ENCODE data around the gene VGLL4.
"Not testable (repeated sequence)": the region's sequence is repeated elsewhere in the genome, so short reads cannot be mapped to it uniquely, and the experiment has no call there.

Gene VGLL4

DNA sequence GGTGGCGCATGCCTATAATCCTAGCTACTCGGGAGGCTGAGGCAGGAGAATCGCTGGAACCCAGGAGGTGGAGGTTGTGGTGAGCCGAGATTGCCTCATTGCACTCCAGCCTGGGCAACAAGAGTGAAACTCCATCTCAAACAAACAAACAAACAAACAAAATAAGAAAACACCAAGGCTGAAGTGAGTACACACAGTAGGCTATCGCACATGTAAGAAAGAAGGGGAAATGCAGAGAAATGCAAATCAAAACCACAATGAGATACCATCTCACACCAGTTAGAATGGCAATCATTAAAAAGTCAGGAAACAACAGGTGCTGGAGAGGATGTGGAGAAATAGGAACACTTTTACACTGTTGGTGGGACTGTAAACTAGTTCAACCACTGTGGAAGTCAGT lies 48.7 kb downstream of the VGLL4 start:
- not testable (repeated sequence) for H3K4me3 ChIP-seq (ENCODE audit: low read depth, low read length); H3K27me3 ChIP-seq (ENCODE audit: insufficient read depth, low read length); H4K12ac ChIP-seq (ENCODE audit: low read depth, low read length); H4K91ac ChIP-seq (ENCODE audit: low read depth, low read length); H3K4ac ChIP-seq (ENCODE audit: low read depth, low read length); H3K36me3 ChIP-seq (ENCODE audit: control insufficient read depth in 1 of 2, insufficient read depth in 2 of 2, low read length in 2 of 2); H4K8ac ChIP-seq (ENCODE audit: low read depth, low read length); H2AK5ac ChIP-seq (ENCODE audit: low read length); H3K14ac ChIP-seq (ENCODE audit: low read length); H2BK12ac ChIP-seq (ENCODE audit: low read length); H2AFZ ChIP-seq (ENCODE audit: insufficient read depth, low read length, poor library complexity); H3K27ac ChIP-seq (ENCODE audit: low read depth, low read length); H3K18ac ChIP-seq (ENCODE audit: low read length); H3K4me2 ChIP-seq (ENCODE audit: low read length); H3K23ac ChIP-seq (ENCODE audit: low read length); H3K9me3 ChIP-seq (ENCODE audit: insufficient read depth, low read depth, low read length); H3K79me2 ChIP-seq (ENCODE audit: control insufficient read depth, insufficient read depth, low read length, poor library complexity); DNase-seq; H3K9ac ChIP-seq (ENCODE audit: low read length); H2BK120ac ChIP-seq (ENCODE audit: insufficient read depth, low read length, poor library complexity); H2BK5ac ChIP-seq (ENCODE audit: low read depth, low read length, poor library complexity)
- Histone ChIP-seq H3K4me1 (ENCODE audit: control insufficient read depth in 1 of 2, insufficient read depth in 2 of 2, low read length in 2 of 2) (peaks cover 17 to 28% of the 10 kb centered on the region in 2 experiments), H3K79me1 (ENCODE audit: low read length) (peaks cover 17% of the 10 kb centered on the region)
- WGBS (ENCODE audit: extremely low coverage, insufficient coverage, insufficient read length) = no CpG with 5 or more reads among the region's 5 CpGs

DNA sequence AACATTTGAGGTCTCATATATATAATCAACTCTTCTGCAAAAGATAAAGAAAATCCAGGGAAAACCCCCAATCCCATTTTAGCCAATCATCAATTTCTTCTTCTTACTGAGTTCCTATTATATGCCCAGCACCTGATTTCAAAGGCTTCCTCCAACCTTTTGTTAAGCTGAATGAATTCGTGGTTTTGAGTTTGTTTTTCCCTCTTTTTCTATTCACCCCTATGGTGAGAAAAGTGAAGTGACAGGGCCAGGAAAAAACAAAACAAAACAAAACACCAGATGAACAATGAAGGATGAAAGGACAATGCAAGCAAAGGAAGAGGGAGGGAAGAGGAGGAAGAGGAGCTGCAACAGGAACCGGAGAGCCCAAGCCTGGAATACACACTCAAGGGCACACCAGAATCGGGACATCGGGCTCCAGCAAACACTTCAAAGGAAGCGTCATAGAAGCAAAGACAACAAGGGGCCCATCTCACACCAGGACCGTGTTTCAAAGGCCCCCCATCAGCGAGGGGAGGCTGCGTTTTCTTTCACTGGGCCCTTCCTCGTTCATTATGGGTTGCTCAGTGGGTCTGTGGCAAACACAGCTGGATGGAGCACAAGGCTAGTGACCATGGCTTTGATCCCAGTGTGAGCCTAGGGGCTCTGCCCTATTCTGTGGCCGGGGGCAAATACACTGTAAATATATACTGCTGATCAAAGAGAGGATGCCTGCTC lies 50.2 kb downstream of the VGLL4 start:
- Histone ChIP-seq H3K4ac (ENCODE audit: low read depth, low read length) (peak overlapping the region; percentile 93), H4K91ac (ENCODE audit: low read depth, low read length) (peak overlapping the region; percentile 39), H4K12ac (ENCODE audit: low read depth, low read length) (no peak overlapping the region), H2AFZ (ENCODE audit: insufficient read depth, low read length, poor library complexity) (no peak overlapping the region), H3K14ac (ENCODE audit: low read length) (peak overlapping the region; percentile 62), H2AK5ac (ENCODE audit: low read length) (peak overlapping the region; percentile 83), H4K8ac (ENCODE audit: low read depth, low read length) (peak overlapping the region; percentile 74), H2BK5ac (ENCODE audit: low read depth, low read length, poor library complexity) (no peak overlapping the region), H2BK12ac (ENCODE audit: low read length) (peak overlapping the region; percentile 52), H3K23ac (ENCODE audit: low read length) (no peak overlapping the region), H3K27ac (ENCODE audit: low read depth, low read length) (no peak overlapping the region), H3K4me1 (ENCODE audit: control insufficient read depth in 1 of 2, insufficient read depth in 2 of 2, low read length in 2 of 2) (peaks cover 27 to 38% of the 10 kb centered on the region in 2 experiments), H2BK120ac (ENCODE audit: insufficient read depth, low read length, poor library complexity) (no peak overlapping the region), H3K36me3 (ENCODE audit: control insufficient read depth in 1 of 2, insufficient read depth in 2 of 2, low read length in 2 of 2) (peaks cover 2 to 5% of the 10 kb centered on the region in 2 experiments), H3K4me3 (ENCODE audit: low read depth, low read length) (no peak overlapping the region), H3K9ac (ENCODE audit: low read length) (no peak overlapping the region), H3K18ac (ENCODE audit: low read length) (peak overlapping the region; percentile 66), H3K79me2 (ENCODE audit: control insufficient read depth, insufficient read depth, low read length, poor library complexity) (peaks cover 14% of the 10 kb centered on the region), H3K9me3 (ENCODE audit: insufficient read depth, low read depth, low read length) (peaks cover 1% of the 10 kb centered on the region), H3K4me2 (ENCODE audit: low read length) (no peak overlapping the region), H3K79me1 (ENCODE audit: low read length) (peaks cover 19% of the 10 kb centered on the region), H3K27me3 (ENCODE audit: insufficient read depth, low read length) (no peaks in the 10 kb centered on the region)
- no CpG with 5 or more reads among the region's 10 CpGs for WGBS (ENCODE audit: extremely low coverage, insufficient coverage, insufficient read length)
- DNase-seq = no peak

- Histone ChIP-seq H3K27ac (ENCODE audit: low read depth, low read length) (peak overlapping the region; percentile 78), H3K9me3 (ENCODE audit: insufficient read depth, low read depth, low read length) (no peaks in the 10 kb centered on the region), H2BK120ac (ENCODE audit: insufficient read depth, low read length, poor library complexity) (peak overlapping the region; percentile 68), H3K4ac (ENCODE audit: low read depth, low read length) (peak overlapping the region; percentile 84), H3K9ac (ENCODE audit: low read length) (no peak overlapping the region), H3K18ac (ENCODE audit: low read length) (peak overlapping the region; percentile 88), H4K12ac (ENCODE audit: low read depth, low read length) (no peak overlapping the region), H4K91ac (ENCODE audit: low read depth, low read length) (peak overlapping the region; percentile 74), H3K4me3 (ENCODE audit: low read depth, low read length) (no peak overlapping the region), H2AFZ (ENCODE audit: insufficient read depth, low read length, poor library complexity) (peak overlapping the region; percentile 75), H3K36me3 (ENCODE audit: control insufficient read depth in 1 of 2, insufficient read depth in 2 of 2, low read length in 2 of 2) (peaks cover 6 to 10% of the 10 kb centered on the region in 2 experiments), H2AK5ac (ENCODE audit: low read length) (peak overlapping the region; percentile 23), H2BK5ac (ENCODE audit: low read depth, low read length, poor library complexity) (peak overlapping the region; percentile 80), H3K79me2 (ENCODE audit: control insufficient read depth, insufficient read depth, low read length, poor library complexity) (peaks cover 18% of the 10 kb centered on the region), H3K79me1 (ENCODE audit: low read length) (peaks cover 20% of the 10 kb centered on the region), H3K4me1 (ENCODE audit: control insufficient read depth in 1 of 2, insufficient read depth in 2 of 2, low read length in 2 of 2) (peaks cover 27 to 43% of the 10 kb centered on the region in 2 experiments), H3K4me2 (ENCODE audit: low read length) (no peak overlapping the region), H2BK12ac (ENCODE audit: low read length) (peak overlapping the region; percentile 93), H4K8ac (ENCODE audit: low read depth, low read length) (peak overlapping the region; percentile 49), H3K27me3 (ENCODE audit: insufficient read depth, low read length) (no peaks in the 10 kb centered on the region), H3K14ac (ENCODE audit: low read length) (peak overlapping the region; percentile 75), H3K23ac (ENCODE audit: low read length) (no peak overlapping the region)
- WGBS (ENCODE audit: extremely low coverage, insufficient coverage, insufficient read length) = no CpG with 5 or more reads among the region's 14 CpGs
- DNase-seq = no peak
Measured at GRCh38 chr3:11592445-11593298, 51.0 kb downstream of the VGLL4 start.

DNA sequence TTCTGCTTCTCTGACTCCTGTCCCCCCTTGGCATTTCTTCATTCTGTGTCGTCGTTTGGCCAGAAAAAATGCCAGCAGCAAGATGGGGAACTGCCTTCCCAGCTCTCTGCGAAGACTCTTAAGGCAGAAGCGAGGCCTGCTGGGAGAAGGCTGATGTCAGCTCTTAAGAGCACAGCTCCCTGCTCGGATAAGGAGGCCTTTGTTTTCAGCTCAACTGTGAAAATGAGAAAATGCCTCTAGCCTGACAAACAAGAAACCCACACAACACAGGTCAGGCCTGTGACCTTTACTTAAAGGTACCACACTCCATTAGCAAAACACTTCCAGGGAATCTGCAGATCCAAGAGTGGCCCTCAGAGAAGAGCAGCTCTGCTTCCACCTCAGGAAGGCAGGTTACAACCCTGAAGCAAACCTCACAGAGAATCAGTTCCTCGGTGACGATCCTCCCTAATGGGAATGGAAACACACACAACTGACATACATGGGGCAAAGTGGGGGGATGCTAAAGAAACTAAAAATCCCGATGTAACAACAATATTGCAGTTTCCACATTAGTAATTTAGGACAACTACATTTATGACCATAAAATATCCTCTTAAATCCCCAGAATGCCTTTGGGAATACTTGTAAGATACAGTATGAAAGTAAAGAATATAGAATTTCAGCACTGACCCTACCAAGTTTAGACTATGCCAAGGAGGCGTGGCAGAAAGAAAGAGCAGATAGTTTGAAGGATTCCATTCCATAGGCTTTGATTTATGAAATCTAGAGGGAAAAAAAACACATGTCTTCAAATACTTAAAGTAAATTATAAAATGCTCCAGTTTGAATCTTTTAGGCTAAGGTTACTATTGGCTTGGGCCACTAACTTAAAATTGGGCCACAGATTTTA lies 52.1 kb downstream of the VGLL4 start:
- no peak overlapping the region for H3K4me3 ChIP-seq (ENCODE audit: low read depth, low read length)
- no peak overlapping the region for H3K23ac ChIP-seq (ENCODE audit: low read length)
- H3K14ac ChIP-seq (ENCODE audit: low read length) = peak overlapping the region; percentile 18
- H3K9me3 ChIP-seq (ENCODE audit: insufficient read depth, low read depth, low read length) = no peaks in the 10 kb centered on the region
- H3K36me3 ChIP-seq (ENCODE audit: control insufficient read depth in 1 of 2, insufficient read depth in 2 of 2, low read length in 2 of 2) = peaks cover 6 to 10% of the 10 kb centered on the region in 2 experiments
- H2AK5ac ChIP-seq (ENCODE audit: low read length) = no peak overlapping the region
- WGBS (ENCODE audit: extremely low coverage, insufficient coverage, insufficient read length) = no CpG with 5 or more reads among the region's 9 CpGs
- peak overlapping the region; percentile 58 for H2BK5ac ChIP-seq (ENCODE audit: low read depth, low read length, poor library complexity)
- peaks cover 27 to 43% of the 10 kb centered on the region in 2 experiments for H3K4me1 ChIP-seq (ENCODE audit: control insufficient read depth in 1 of 2, insufficient read depth in 2 of 2, low read length in 2 of 2)
- peak overlapping the region; percentile 30 for H4K8ac ChIP-seq (ENCODE audit: low read depth, low read length)
- no peak overlapping the region for H3K18ac ChIP-seq (ENCODE audit: low read length)
- H4K91ac ChIP-seq (ENCODE audit: low read depth, low read length) = peak overlapping the region; percentile 60
- no peaks in the 10 kb centered on the region for H3K27me3 ChIP-seq (ENCODE audit: insufficient read depth, low read length)
- peak overlapping the region; percentile 8 for H4K12ac ChIP-seq (ENCODE audit: low read depth, low read length)
- H2BK12ac ChIP-seq (ENCODE audit: low read length) = peak overlapping the region; percentile 12
- peaks cover 20% of the 10 kb centered on the region for H3K79me1 ChIP-seq (ENCODE audit: low read length)
- no peak for DNase-seq
- H3K9ac ChIP-seq (ENCODE audit: low read length) = no peak overlapping the region
- H2AFZ ChIP-seq (ENCODE audit: insufficient read depth, low read length, poor library complexity) = peak overlapping the region; percentile 15
- no peak overlapping the region for H3K4ac ChIP-seq (ENCODE audit: low read depth, low read length)
- peaks cover 18% of the 10 kb centered on the region for H3K79me2 ChIP-seq (ENCODE audit: control insufficient read depth, insufficient read depth, low read length, poor library complexity)
- H2BK120ac ChIP-seq (ENCODE audit: insufficient read depth, low read length, poor library complexity) = peak overlapping the region; percentile 18
- H3K27ac ChIP-seq (ENCODE audit: low read depth, low read length) = peak overlapping the region; percentile 95
- H3K4me2 ChIP-seq (ENCODE audit: low read length) = peak overlapping the region; percentile 55
